K562 (cell line): ENCODE data around the gene PLCL2. TPM values are rescaled to one million over a fixed set of nuclear protein-coding genes. Genes with fewer than 3 reads are reported as not detected.

Source experiments
- ATAC-seq: fragments of 200-7000 bp; cut with Tn5 transposase; 3 replicates; pipeline ENCODE4 v1.9.1; 2020; ENCODE audit warnings: moderate library complexity
- BruUV-seq: library from RNA; stranded (reverse); fragments of 400-500 nt; replicated peaks from 2 replicates; lab custom pipeline; 2021; lab: Mats Ljungman, UMichigan
- CTCF ChIA-PET: fragments of 300-600 bp; formaldehyde crosslinking; extraction: SDS; loops from one replicate; lab custom pipeline; 2021; ENCODE audit warnings: low intra/inter-chr PET ratio; lab: Yijun Ruan, JAX
- POLR2A ChIA-PET: fragments of 300-600, 350-650 bp; sonication (Branson Sonifier 250); formaldehyde crosslinking; extraction: SDS; loops from one replicate; lab custom pipeline; 2021; ENCODE audit warnings: antibody characterized with exemption, inconsistent platforms; lab: Yijun Ruan, JAX
- DNase-seq, 4 experiments: peaks; one replicate each; pipeline versions ENCODE4 v3.0.0 to v3.0.0-alpha.2; 2011 to 2018; ENCODE audit warnings: low spot score in 3 of 4, mixed read lengths in 3 of 4; ENCODE audit errors: extremely low read depth in 1 of 4
- FAIRE-seq: peaks from 2 replicates; lab custom pipeline; 2011; peaks lifted over from hg19 to GRCh38; lab: Jason Lieb, UNC
- H2AFZ ChIP-seq: 2 replicates; pipeline ENCODE4 v1.6.0; 2011; ENCODE audit warnings: low read depth, low read length, control low read depth, inconsistent platforms
- H3K27ac ChIP-seq: fragments of 200-600 bp; 3 replicates; pipeline ENCODE4 v1.8.0; 2011; ENCODE audit warnings: low read depth, mild to moderate bottlenecking, control low read depth, inconsistent platforms, low read length, moderate library complexity, mixed read lengths; ENCODE audit errors: extremely low read depth
- H3K27me3 ChIP-seq, 2 experiments: fragments of 300-600 bp in 1 of 2; 2 replicates in 1 of 2; 3 replicates in 1 of 2; pipeline versions ENCODE4 v1.6.0 to v1.8.0; 2011; ENCODE audit warnings: inconsistent platforms in 2 of 2, low read length in 2 of 2, mild to moderate bottlenecking in 1 of 2, mixed read lengths in 1 of 2, moderate library complexity in 1 of 2; ENCODE audit not compliant: control insufficient read depth in 2 of 2, insufficient read depth in 2 of 2
- H3K36me3 ChIP-seq: fragments of 300-600 bp; 3 replicates; pipeline ENCODE4 v1.8.0; 2011; ENCODE audit warnings: mild to moderate bottlenecking, low read length, inconsistent platforms; ENCODE audit not compliant: control insufficient read depth, insufficient read depth
- H3K4me1 ChIP-seq, 2 experiments: fragments of 200-600 bp in 1 of 2; replicated peaks in 1 of 2; 2 replicates in 1 of 2; 3 replicates in 1 of 2; pipeline versions ENCODE4 v1.5.1 to v1.8.0; 2011; ENCODE audit warnings: inconsistent platforms in 2 of 2, low read length in 2 of 2, mild to moderate bottlenecking in 1 of 2, mixed read lengths in 1 of 2, moderate library complexity in 1 of 2; ENCODE audit not compliant: control insufficient read depth in 2 of 2, insufficient read depth in 2 of 2
- H3K4me2 ChIP-seq: 2 replicates; pipeline ENCODE4 v1.6.1; 2011; ENCODE audit warnings: low read length, control low read depth, inconsistent platforms, mixed read lengths; ENCODE audit not compliant: insufficient read depth
- H3K4me3 ChIP-seq: fragments of 200-600 bp; sonication (generic), shearing (Covaris generic); 2 replicates; pipeline ENCODE4 v1.5.1; 2016; ENCODE audit warnings: control low read depth, inconsistent platforms
- H3K79me2 ChIP-seq: fragments of 200-600 bp; 3 replicates; pipeline ENCODE4 v1.8.0; 2011; ENCODE audit warnings: low read length, inconsistent platforms; ENCODE audit not compliant: control insufficient read depth, insufficient read depth
- H3K9ac ChIP-seq, 2 experiments: 2 replicates each; pipeline versions ENCODE4 v1.6.0 to v1.6.1; 2011; ENCODE audit warnings: low read depth in 2 of 2, low read length in 2 of 2, control low read depth in 1 of 2, inconsistent platforms in 1 of 2, mild to moderate bottlenecking in 1 of 2, mixed read lengths in 1 of 2; ENCODE audit not compliant: insufficient read depth in 1 of 2
- H3K9me1 ChIP-seq: one replicate; pipeline ENCODE4 v1.6.0; 2011; ENCODE audit warnings: inconsistent platforms, mild to moderate bottlenecking, low read length, moderate library complexity; ENCODE audit not compliant: control insufficient read depth, insufficient read depth
- H3K9me3 ChIP-seq: replicated peaks from 2 replicates; pipeline ENCODE4 v1.5.1; 2011; ENCODE audit warnings: low read depth, low read length, inconsistent platforms; ENCODE audit not compliant: control insufficient read depth, insufficient read depth
- H4K20me1 ChIP-seq: replicated peaks from 2 replicates; pipeline ENCODE4 v1.6.1; 2011; ENCODE audit warnings: low read length, inconsistent platforms, mixed read lengths; ENCODE audit not compliant: control insufficient read depth, insufficient read depth
- ARID1B ChIP-seq: fragments of 450-650 bp; IDR thresholded peaks from 2 replicates; pipeline ENCODE4 v1.6.1; 2016; ENCODE audit warnings: antibody characterized with exemption, mild to moderate bottlenecking, inconsistent platforms
- CTCF ChIP-seq, 3 experiments: IDR thresholded peaks in 2 of 3; conservative IDR thresholded peaks in 1 of 3; 2 replicates each; pipeline ENCODE4 v1.5.1; 2011 to 2012; ENCODE audit warnings: low read length in 3 of 3, mild to moderate bottlenecking in 3 of 3, control low read depth in 2 of 3, improper control_type of control experiment in 1 of 3, inconsistent platforms in 1 of 3, low read depth in 1 of 3, mixed read lengths in 1 of 3, moderate library complexity in 1 of 3; ENCODE audit not compliant: insufficient read depth in 2 of 3
- FOXK2 ChIP-seq, 2 experiments: fragments of 450-650 bp; IDR thresholded peaks in 1 of 2; conservative IDR thresholded peaks in 1 of 2; 2 replicates each; pipeline ENCODE4 v1.6.1; 2016; ENCODE audit warnings: low read depth in 2 of 2, mild to moderate bottlenecking in 1 of 2
- HEY1 ChIP-seq: fragments of 250-450 bp; sonication (Bioruptor Pico); IDR thresholded peaks from 2 replicates; pipeline ENCODE4 v1.5.0; 2020; ENCODE audit warnings: mild to moderate bottlenecking, moderate library complexity, borderline replicate concordance
- MECOM ChIP-seq: fragments of 250-450 bp; sonication (Bioruptor Pico); IDR thresholded peaks from 2 replicates; pipeline ENCODE4 v1.8.0; 2022; ENCODE audit warnings: inconsistent platforms
- NR1H2 ChIP-seq: sonication (generic); formaldehyde crosslinking; IDR thresholded peaks from 2 replicates; pipeline ENCODE4 v1.4.0; 2020; ENCODE audit warnings: mild to moderate bottlenecking, missing genetic modification reagents
- RBM15 ChIP-seq: fragments of 200-400 bp; formaldehyde crosslinking; IDR thresholded peaks from 2 replicates; pipeline ENCODE4 v1.6.1; 2018; ENCODE audit warnings: mild to moderate bottlenecking, low read length, moderate library complexity; ENCODE audit not compliant: insufficient read depth
- RBM39 ChIP-seq: fragments of 200-400 bp; formaldehyde crosslinking; optimal IDR thresholded peaks from 2 replicates; pipeline ENCODE3; 2018; ENCODE audit warnings: low read depth, low read length
- ZBTB11 ChIP-seq, 3 experiments: fragments of 200-800 bp in 1 of 3; fragments of 250-450 bp in 1 of 3; fragments of 450-650 bp in 1 of 3; sonication (Bioruptor Pico) in 1 of 3; sonication (Bioruptor generic) in 1 of 3; formaldehyde crosslinking in 1 of 3; IDR thresholded peaks; 2 replicates each; pipeline versions ENCODE4 v1.6.1 to v1.8.0; 2016 to 2022; ENCODE audit warnings: mild to moderate bottlenecking in 2 of 3, missing genetic modification characterization in 2 of 3, missing compliant biosample characterization in 1 of 3, moderate library complexity in 1 of 3
- ZBTB34 ChIP-seq: fragments of 250-450 bp; sonication (Bioruptor Pico); IDR thresholded peaks from 2 replicates; pipeline ENCODE4 v1.8.0; 2021; ENCODE audit warnings: mild to moderate bottlenecking, moderate library complexity
- ZNF174 ChIP-seq: fragments of 250-450 bp; sonication (Bioruptor Pico); IDR thresholded peaks from 2 replicates; pipeline ENCODE4 v1.4.0; 2020; ENCODE audit warnings: mild to moderate bottlenecking
- WGBS: fragments of 100-300 bp; shearing (Covaris generic); methylation state at CpG from one replicate; pipeline ENCODE4 v1.1.6; 2016; ENCODE audit warnings: low coverage, mixed read lengths; ENCODE audit not compliant: insufficient coverage; ENCODE audit errors: missing lambda C conversion rate; 5-methylcytosine and 5-hydroxymethylcytosine counted together
- in situ Hi-C: fragments of 300-500 bp; cut with MboI; formaldehyde crosslinking; loops from 4 replicates; pipeline ENCODE4 v1.15.0; 2018; ENCODE audit warnings: inconsistent platforms, mixed read lengths
- intact Hi-C: fragments of 100-400 bp; cut with micrococcal nuclease; formaldehyde crosslinking; loops from 2 replicates; pipeline ENCODE4 v1.14.2; 2022
- polyA plus RNA-seq, 8 experiments: library from polyadenylated mRNA; depleted of rRNA in 4 of 8; stranded (reverse) in 5 of 8; unstranded in 3 of 8; fragments of >200 nt; fragmentation: Nextera tagmentation in 2 of 8; fragmentation: Illumina TruSeq in 1 of 8; extraction: Ambion mirVana in 2 of 8; extraction: Trizol in 1 of 8; gene quantifications; 2 replicates each; pipeline versions ENCODE4 v1.2.1 to v1.2.3, GENCODE V29; 2011 to 2014; ENCODE audit warnings: inconsistent platforms in 1 of 8, missing spikeins in 1 of 8
- total RNA-seq, 7 experiments: library from RNA; depleted of rRNA in 6 of 7; stranded (reverse); fragments of >200 nt in 6 of 7; fragmentation: Illumina TruSeq in 2 of 7; extraction: Trizol in 2 of 7; gene quantifications; 2 replicates each; pipeline versions ENCODE4 v1.2.1 to v1.2.3, GENCODE V29; 2011 to 2021; ENCODE audit warnings: low replicate concordance in 1 of 7

The PLCL2 gene
- total and polyA plus RNA-seq, 9 of the 15 experiments (the other 6 are each of a cell fraction or from before 2014, with no cell fraction given) = 0.03 to 0.18 (median 0.11) TPM; not detected in 2

- no peak for TF ChIP-seq ZBTB11 (CRISPR knock-in tag; IDR thresholded peaks at IDR 0.05)
- no peak for TF ChIP-seq ZNF174 (CRISPR knock-in tag)
- TF ChIP-seq, all 486 proteins: peak for 0
These were observed 127.1 kb downstream of the PLCL2 start (continued) for GRCh38 chr3:17011728-17012338.

GRCh38 chr3:17013050-17013449 is 128.3 kb downstream of the PLCL2 start:
- Histone ChIP-seq H3K9me1 (no peaks in the 10 kb centered on the region), H3K27me3 (peaks cover 9 to 12% of the 10 kb centered on the region in 2 experiments), H3K4me2 (no peak overlapping the region), H3K4me1 (no peaks in the 10 kb centered on the region), H3K79me2 (no peaks in the 10 kb centered on the region), H3K9ac (no peak overlapping the region), H3K4me3 (no peak overlapping the region), H3K9me3 (no peaks in the 10 kb centered on the region), H4K20me1 (no peaks in the 10 kb centered on the region), H3K36me3 (no peaks in the 10 kb centered on the region), H3K27ac (no peak overlapping the region), H2AFZ (no peak overlapping the region)
- ATAC-seq = no peak
- ChIA-PET POLR2A (no interaction called here), CTCF (no interaction called here)
- no peak for DNase-seq
- FAIRE-seq = no peak
- BruUV-seq = no TSS peak
- WGBS = 3% methylated on average over 2 of the region's 2 CpGs
- intact Hi-C loops = no loop called here
- in situ Hi-C loops = no loop called here
- no peak for TF ChIP-seq HEY1 (CRISPR knock-in tag)
- no peak for TF ChIP-seq ARID1B
- TF ChIP-seq NR1H2 (CRISPR knock-in tag) = no peak
- TF ChIP-seq FOXK2 (conservative IDR thresholded peaks at IDR 0.05 in 1 of 2, IDR thresholded peaks at IDR 0.05 in 1 of 2; ENCODE audit: low read depth in 2 of 2) = no peak
- TF ChIP-seq CTCF (IDR thresholded peaks at IDR 0.05 in 2 of 3, conservative IDR thresholded peaks at IDR 0.05 in 1 of 3; ENCODE audit: insufficient read depth in 2 of 3, low read depth in 1 of 3, low read length in 3 of 3) = no peak
- TF ChIP-seq RBM15 = no peak
- no peak for TF ChIP-seq ZBTB34
- TF ChIP-seq MECOM (CRISPR knock-in tag) = no peak
- no peak for TF ChIP-seq RBM39
